Measurements from ENCODE around the gene TRIO.
"Not testable (repeated sequence)": the region's sequence is repeated elsewhere in the genome, so short reads cannot be mapped to it uniquely, and the experiment has no call there.

TRIO gene

DNA sequence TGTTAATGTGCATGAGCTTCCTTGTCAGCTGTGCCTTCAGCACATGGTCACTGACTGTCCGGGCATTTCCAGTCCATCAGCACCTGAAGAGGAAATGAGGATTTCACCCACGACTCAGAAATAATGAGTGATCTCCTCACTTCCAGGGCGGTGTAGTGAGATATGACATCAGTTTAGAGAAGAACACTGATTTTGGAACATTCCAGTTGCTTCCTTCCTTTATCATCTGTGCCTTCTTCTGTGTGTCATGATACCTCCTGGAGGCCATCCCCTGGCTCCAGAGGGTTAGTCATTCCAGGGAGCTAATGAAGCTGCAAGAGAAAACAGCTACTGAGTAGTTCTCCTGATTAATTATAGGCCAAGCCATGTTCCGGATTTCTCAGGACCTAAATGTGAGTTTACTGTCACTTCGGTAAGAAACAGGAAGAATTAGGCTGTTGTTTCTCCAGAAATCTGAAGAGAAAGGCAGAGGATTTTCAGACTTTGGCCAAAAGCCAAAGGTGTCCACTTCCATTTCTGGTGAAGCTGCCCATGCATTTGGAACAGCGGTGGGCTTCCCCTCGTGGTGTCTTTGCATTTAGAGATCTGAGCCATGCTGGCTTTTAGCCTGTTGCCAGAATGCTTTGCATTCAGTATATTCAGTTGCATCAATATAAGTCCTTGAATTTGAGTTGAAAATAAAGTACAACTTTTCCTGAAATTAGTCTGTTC, 277.1 kb downstream of the TRIO start:
- in situ Hi-C loops (cut with MboI; ENCODE audit: low sequenced_read_pairs): no loop called here

DNA sequence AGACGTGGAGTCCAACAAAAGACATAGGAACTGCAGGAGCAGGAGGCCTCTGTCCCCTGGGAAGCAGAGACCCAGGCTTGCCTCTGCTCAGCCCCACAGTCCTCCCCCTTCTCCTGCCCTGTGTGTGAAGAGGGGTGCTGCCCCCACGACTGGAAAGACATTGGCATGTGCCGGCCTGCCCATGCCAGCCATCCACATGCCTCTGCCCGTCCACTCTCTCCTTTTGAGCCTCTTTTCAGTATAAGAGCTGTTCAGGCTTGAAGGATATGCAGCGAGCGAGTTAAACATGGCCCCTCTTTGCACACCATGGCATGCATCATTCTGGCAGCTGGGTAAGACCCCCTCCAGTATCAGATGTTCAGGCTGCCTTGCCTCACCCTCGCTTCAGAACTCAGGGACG, 278.7 kb downstream of the TRIO start:
- in situ Hi-C loops (cut with MboI; ENCODE audit: low sequenced_read_pairs): no loop called here

DNA sequence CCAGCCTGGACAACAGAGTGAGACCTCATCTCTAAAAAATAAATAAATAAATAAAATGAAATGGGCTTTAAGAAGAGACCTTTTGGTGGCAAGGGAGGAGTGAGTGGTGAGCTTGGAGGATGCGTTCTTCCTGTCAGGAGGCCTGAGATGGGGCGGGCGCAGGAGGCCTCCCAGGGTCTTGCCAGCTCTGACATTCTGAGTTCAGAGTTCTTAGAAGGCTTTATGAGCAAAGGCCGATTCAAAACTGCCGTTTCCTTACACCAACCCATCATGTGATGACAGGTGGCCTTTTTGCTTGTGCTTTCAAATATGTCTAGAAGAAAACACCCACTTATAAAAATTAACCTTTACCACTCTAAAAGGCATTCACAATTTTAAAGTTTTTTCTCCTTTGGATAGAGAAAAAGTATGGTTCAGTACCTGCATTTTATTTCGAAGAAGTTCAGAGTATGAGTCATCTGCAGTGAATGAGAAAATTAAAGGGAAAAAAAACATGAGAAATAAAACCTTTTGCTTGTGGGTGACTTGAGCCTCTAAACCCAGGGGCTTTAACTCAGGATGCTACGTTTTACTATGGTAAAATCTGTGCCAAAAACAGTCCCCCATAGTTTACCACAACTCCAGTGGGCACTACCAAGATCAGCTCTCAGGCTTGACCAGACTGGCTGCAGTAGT, 281.0 kb downstream of the TRIO start:
- in situ Hi-C loops (cut with MboI; ENCODE audit: low sequenced_read_pairs): no loop called here

DNA sequence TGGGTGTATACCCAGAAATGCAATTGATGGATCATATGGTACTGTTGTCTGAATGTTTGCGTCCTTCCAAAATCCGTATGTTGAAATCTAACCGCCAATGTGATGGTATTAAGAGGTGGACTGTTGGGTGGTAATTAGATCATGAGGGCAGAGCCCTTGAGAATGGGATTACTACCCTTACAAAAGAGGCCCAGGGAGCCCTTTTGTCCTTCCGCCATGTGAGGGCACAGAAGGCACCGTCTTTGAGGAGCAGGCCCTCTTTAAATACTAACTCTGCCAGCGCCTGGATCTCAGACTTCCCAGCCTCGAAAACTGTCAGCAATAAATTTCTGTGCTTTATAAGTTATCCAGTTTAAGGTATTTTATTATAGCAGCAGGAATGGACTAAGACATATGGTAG, 282.4 kb downstream of the TRIO start:
- in situ Hi-C loops (cut with MboI; ENCODE audit: low sequenced_read_pairs): no loop called here

DNA sequence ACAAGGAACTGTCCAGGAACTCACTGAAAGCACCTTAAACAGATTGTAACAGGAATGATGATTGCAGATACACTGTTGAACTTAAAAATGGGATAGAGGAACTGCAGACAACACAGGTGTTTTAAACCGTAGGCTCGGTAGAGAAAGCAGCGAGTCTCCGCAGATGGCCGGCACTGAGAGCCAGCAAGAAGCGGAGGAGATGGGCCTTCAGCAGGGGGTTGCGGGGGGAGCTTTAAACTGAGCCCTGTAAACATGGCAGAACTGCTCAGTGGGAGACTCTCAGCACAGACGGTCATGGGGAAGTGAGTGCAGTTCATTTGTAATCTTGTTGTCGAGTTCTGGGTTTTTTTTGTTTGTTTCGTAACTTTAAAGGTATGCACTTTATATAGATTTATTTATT, 283.4 kb downstream of the TRIO start:
- in situ Hi-C loops (cut with MboI; ENCODE audit: low sequenced_read_pairs): no loop called here

DNA sequence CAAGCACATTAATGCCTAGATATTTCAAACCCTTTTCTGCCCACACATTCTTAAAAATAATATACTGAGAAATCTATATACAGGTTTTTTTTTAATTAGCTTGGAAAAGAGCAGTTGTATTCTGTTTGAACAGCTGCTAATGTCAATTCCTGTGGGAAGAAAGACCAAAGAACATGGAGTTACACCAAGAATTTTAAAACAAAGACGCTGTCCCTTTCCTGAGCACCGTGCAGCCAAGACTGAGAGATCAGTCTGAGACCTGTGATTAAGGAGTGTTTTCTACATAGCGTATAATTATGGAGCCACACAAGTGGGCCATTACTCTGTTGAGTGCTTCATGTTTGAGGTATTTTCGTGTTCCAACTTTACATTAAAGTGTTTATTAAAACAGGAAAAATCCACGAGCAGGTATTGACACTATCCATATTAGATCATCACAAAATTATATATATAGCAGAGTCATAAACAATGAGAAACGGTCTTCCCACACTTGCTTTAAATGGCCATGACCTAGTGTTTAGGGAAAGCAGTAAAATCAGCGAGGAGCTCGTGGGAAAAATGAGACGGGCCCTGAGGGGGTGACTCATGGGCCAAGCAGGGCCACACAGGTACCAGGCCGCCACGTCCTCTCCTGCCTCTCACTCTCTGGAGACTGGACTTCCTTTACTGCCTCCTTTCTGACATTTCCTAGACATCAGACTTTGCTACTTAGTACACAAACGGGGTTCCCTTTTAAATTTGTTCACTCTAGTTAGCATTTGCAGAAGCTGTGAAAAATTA, 285.4 kb downstream of the TRIO start:
- in situ Hi-C loops (cut with MboI; ENCODE audit: low sequenced_read_pairs): no loop called here

DNA sequence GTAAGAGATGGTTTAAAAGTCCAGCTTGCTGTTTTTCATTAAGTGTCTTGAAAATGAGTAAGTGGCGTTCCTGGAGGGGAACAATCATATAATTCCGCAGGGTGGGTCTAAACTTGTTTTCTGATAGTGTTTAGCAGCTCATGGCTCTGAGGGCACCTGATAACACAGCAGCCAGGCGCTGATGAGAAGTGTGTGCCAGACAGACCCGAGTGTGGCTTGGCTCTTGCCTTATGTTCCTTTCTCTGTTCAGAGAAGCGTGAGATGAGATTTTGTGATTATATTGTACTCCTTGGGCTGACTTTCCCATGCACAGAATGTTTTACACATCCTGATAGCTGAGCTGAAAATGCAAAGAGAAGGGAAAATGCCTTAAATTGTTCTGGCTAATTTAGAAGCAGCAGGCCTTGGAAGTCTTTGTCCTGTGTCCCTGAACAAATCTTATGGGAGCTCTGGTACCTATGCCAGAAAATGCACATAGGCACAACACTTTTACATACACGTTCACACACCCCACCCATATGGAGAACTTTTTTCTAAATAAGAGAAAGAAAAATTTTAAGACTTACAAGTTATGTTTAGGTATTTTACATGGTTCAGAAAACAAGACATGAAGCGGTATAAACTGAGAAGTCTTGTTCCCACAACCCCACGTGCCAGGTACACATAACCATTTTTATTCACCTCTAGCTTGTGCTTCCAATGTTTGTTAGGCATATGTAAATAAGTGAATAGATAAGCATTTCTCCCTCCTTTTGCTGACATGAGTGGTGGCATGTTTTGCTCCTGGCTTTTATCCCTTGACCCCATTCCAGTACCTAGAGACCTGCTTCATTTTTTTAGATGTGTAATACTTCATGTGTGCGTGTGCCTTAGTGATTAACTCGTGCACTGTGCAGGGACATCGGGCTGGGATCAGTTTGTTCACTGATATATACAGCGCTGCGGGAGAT, 286.2 kb downstream of the TRIO start:
- in situ Hi-C loops (cut with MboI; ENCODE audit: low sequenced_read_pairs): no loop called here

DNA sequence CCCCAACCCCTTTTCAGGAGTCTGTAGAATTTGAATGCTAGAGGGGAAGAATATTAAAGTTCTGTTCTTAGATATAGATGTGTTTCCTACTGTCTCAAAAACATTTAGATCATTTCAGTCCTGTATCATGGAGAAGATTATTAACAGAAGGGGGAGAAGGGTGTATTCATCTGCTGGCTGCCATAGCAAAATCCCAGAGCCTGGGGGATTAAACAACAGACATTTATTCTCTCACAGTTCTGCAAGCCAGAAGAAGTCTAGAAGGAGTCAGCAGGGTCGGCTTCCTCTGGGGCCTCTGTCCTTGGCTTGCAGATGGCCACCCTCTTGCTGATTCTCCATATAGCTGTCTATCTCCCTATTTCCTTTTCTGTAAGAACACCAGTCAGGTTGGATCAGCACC, 288.4 kb downstream of the TRIO start:
- in situ Hi-C loops (cut with MboI; ENCODE audit: low sequenced_read_pairs): no loop called here

DNA sequence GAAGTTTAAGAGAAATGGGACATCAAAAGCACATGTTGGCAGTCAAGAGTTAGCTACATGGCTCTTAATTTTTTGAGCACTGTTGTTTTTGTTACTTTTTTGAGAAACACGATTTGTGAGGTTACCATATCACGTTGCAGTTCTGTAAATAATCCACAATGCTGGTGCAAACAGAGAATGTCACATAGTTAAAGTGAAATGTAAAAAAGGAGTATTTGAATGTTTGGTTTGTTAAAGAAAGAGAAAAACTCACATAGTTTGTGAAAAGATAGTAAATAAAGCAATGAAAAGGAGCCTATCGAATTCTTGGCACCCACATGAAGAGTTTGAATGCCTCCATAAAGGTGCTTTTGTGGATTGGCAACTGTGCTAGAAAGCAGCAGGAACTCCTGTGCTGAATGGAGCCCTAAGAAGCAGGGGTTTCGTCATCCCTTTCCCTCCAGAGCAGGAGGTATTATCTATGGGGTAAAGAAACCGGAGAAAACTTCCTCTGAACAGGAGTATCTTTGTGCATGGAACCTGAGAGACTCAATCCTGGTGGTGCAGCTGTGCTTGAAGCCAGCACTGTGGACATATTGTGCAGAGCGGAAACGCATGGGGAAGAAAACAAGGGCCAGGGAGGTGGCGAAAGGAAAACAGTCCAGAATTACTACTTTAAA, 289.9 kb downstream of the TRIO start:
- in situ Hi-C loops (cut with MboI; ENCODE audit: low sequenced_read_pairs): no loop called here

DNA sequence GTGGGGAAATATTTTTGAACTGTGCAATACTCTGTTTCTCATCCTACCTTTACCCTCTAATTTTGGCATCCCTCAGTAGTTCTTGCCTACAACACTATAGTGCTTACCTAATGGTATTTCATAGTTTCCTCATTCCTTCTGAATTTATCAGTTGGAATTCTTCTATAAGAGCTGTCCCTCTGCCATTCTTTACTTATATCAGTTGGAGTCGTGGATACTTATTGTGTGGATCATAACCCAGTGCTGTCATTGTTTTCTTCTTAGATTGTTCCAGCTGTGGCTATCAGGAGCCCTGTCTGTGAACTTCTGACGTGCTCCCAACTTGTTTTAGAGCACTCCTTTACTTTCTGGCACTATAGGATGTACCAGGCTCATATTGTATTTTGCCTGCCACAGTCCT, 292.3 kb downstream of the TRIO start:
- in situ Hi-C loops (cut with MboI; ENCODE audit: low sequenced_read_pairs): no loop called here

DNA sequence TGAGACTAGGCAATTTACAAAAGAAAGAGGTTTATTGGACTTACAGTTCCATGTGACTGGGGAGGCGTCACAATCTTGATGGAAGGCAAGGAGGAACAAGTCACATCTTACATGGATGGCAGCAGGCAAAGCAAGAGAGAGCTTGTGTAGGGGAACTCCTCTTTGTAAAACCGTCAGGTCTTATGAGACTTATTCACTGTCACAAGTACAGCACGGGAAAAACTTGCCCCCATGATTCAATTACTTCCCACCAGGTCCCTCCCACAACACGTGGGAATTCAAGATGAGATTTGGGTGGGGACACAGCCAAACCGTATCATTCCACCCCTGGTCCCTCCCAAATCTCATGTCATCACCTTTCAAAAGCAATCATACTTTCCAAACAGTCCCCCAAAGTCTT, 293.0 kb downstream of the TRIO start:
- in situ Hi-C loops (cut with MboI; ENCODE audit: low sequenced_read_pairs): not testable (repeated sequence)

DNA sequence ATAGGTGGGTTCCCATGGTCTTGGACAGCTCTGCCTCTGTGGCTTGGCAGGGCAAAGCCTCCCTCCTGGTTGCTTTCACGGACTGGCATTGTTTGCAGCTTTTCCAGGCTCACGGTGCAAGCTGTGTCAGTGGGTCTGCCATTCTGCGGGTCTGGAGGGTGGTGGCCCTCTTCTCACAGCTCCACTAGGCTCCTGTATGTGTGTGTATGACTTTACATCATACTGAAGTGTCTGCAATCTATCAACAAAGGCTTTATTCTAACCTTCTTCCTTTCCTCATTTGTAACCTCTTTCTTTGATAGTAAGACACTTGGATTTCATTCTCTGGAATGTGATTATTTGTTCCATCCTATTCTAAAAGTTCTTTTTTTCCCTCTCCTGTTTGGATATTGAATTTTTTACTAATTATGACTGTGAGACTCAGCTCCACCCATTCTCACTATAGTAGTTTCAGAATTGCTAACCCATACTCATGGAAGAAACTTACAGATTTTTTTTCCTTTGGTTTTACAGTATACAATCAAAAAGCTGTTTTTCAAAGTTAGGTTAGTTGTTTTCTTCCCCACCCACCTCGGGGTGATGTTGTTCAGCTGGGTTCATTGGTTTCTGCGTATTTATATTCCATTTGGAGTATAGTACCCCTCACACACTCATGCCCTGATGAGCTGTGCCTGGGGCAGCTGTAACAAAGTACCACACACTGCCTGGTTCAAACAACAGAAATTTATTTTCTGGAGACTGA, 293.8 kb downstream of the TRIO start:
- in situ Hi-C loops (cut with MboI; ENCODE audit: low sequenced_read_pairs): no loop called here

DNA sequence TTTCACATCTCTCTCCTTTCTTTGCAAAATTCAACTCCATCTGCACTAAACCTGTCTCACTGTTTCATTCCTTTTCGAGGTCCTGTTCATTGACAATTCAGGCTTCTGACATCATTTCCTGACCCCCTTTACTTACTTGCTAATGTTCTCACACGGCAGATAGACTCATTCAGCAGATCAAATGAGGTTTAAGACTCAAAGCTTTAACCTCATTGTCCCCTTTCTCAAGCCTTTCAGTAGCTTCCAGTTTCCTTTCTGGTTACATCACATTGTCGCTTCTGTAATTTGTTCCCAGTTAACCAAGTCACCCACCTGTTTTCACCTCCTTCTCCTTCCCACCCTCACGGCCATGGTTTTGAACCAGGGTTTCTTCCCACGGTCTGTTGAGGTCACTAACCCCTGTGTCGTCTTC, 295.1 kb downstream of the TRIO start:
- in situ Hi-C loops (cut with MboI; ENCODE audit: low sequenced_read_pairs): no loop called here

DNA sequence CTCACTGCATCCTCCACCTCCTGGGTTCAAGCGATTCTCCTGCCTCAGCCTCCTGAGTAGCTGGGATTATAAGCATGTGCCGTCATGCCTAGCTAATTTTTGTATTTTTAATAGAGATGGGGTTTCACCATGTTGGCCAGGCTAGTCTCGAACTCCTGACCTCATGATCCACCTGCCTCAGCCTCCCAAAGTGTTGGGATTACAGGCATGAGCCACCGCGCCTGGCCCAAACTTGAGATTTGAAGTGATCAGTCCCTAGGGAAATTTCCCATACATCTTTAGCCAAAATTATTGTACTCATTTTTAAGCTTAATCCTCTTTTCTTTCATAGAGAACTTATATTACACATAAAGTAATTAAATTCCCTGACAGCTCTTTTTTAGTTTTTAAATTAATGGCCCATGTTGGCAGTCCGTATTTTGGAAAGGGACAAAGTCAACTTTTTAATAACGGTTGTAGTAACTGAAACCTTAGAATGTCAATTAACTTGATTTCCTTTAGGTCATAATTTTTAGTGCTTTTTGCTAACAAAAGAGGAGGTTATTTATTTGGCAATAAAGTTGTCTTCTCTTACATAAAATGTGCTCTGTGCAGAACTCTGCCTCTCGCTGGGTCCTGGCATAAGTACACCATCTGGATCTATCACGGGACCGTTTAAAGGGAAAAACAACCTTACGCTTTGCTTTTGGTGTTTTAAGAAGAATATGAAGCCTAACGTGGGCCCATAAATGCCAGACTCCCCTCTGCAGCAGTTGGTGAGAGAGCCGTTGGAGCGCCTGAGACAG, 296.1 kb downstream of the TRIO start:
- in situ Hi-C loops (cut with MboI; ENCODE audit: low sequenced_read_pairs): no loop called here

DNA sequence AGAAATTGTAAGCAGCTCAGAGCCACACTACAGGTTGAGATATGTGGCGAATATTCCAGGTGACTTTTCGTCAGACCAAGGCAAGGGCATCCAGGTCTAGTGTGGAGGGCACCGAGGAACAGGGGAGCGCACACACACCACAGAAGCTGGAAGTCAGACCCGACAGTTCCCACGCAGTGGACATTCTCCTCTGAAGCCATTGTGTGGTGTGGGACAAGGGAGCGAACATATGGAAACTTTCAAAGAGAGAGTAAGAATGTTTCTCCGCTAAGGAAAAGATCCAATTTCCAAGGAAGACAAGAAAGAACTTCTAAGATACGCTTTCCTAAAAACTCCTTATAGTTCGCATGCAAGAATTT, 297.1 kb downstream of the TRIO start:
- in situ Hi-C loops (cut with MboI; ENCODE audit: low sequenced_read_pairs): no loop called here

DNA sequence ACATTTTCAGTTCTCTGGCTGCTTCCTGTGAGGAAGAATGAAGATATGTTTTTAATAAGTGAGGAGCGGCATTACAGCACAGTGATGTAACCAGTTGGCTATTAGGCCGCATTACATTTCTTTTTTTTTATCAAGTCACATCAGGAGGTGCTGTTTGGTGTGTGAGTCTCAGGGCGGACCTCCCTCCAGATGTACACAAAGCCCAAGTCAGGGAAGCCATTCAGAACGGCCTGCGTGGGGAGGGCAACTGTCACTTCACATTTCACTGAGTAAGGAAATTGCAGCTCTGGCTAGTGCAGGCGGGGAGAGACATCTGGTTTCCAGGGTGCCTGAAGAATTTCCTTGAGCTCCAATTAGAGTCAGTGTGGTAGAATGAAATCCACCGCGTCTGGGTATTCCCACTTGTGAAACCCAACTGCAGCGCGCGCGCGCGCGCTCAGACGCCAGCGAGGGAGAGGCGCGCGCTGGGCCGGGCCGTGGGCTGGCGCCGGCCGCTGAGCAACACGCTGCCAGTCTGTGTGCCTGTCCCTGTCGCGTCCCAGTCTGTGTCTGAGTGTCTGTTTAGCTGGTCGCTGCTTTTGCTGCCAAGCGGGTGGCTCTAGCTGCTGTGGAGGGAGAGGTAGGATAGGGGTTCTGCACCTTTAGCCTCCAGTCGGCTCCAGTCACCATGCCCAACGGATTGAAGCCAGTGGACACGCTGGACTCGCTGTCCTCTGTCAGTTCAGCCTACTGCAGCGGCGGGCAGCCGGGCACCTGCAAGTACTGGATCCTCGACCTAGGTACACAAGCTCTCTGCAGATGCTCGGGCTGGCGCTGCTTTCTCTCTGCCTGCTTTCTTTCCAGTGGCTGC, 297.7 kb downstream of the TRIO start:
- in situ Hi-C loops (cut with MboI; ENCODE audit: low sequenced_read_pairs): no loop called here

DNA sequence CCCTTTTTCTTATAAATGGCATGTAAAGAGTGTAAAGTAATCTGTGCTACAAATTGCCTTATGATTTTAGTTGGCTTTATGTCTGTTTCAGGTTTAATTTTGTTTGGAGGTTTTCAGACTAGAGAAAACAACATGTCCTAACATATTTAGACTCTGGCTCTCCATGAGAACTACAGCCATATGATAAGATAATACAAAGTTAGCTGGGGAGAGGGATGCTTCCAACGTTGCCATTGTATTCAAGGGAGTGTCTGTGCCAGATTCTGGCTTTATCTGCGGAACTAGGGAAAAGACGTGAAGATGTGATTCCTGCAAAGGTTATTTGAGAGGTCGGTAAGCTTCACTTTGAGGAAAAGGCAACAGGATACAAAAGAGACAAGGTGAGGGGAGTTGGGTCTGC, 298.5 kb downstream of the TRIO start:
- in situ Hi-C loops (cut with MboI; ENCODE audit: low sequenced_read_pairs): no loop called here

DNA sequence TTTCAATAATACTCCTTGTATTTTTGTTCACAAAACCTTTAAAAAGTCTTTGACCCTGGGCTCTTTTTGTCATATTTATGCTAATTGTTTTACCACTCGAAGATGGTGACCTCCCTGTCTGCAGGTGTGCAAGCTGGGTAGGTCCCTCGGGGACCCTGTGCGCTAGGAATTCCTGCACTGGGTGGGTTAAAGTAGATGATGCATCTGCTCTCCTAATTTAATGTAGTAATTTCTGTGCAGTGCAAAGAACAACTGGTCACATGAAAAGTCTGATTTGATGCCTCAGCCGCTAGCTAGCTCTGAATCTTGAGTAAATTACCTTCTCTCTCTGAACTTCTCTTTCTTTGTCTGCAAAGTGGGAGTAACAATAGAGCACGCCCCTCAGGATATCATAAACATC, 299.4 kb downstream of the TRIO start:
- in situ Hi-C loops (cut with MboI; ENCODE audit: low sequenced_read_pairs): no loop called here
